Stomach (tissue), 4 donors: ENCODE results near the gene CST5.

Experiments
- CTCF ChIP-seq, 7 experiments: fragments of 450-650 bp in 4 of 7; fragments of 200-600 bp in 3 of 7; sonication (generic) in 3 of 7; IDR thresholded peaks; one replicate each; pipeline ENCODE4 v1.5.1; 2016 to 2019; ENCODE audit warnings: antibody characterized with exemption in 7 of 7, control low read depth in 2 of 7, mild to moderate bottlenecking in 1 of 7
- POLR2A ChIP-seq, 4 donors: fragments of 450-650 bp; IDR thresholded peaks; one replicate each; pipeline ENCODE4 v1.6.1; 2016; ENCODE audit warnings: antibody characterized with exemption in 4 of 4, control low read depth in 2 of 4, mild to moderate bottlenecking in 1 of 4, moderate library complexity in 1 of 4

GRCh38 chr20:23880417-23880816 is 869 bp upstream of the CST5 start:
- TF ChIP-seq CTCF (IDR thresholded peaks at IDR 0.05) = no peak
- TF ChIP-seq POLR2A (IDR thresholded peaks at IDR 0.05) = no peak
